Neural crest cell (in vitro differentiated cells): ENCODE data around the gene PDXK. TPM values are rescaled to one million over a fixed set of nuclear protein-coding genes. Genes with fewer than 3 reads are reported as not detected.
"Not testable (repeated sequence)": the region's sequence is repeated elsewhere in the genome, so short reads cannot be mapped to it uniquely, and the experiment has no call there.

ENCODE experiments used
- DNase-seq: peaks from one replicate; pipeline ENCODE4 v3.0.0; 2021; ENCODE audit warnings: low read depth, mixed read lengths, low spot score
- H3K27ac Mint-ChIP-seq: one replicate; pipeline ENCODE4 v1.8.0; 2021; ENCODE audit warnings: mild to moderate bottlenecking, mixed read lengths; ENCODE audit not compliant: unreplicated experiment
- H3K27me3 Mint-ChIP-seq: 2 replicates; pipeline ENCODE4 v1.8.0; 2021; ENCODE audit warnings: low read depth, mild to moderate bottlenecking, mixed read lengths
- H3K36me3 Mint-ChIP-seq: 2 replicates; pipeline ENCODE4 v1.8.0; 2021; ENCODE audit warnings: low read depth, mild to moderate bottlenecking, mixed read lengths
- H3K4me1 Mint-ChIP-seq: 2 replicates; pipeline ENCODE4 v1.8.0; 2021; ENCODE audit warnings: mixed read lengths
- H3K4me3 Mint-ChIP-seq: one replicate; pipeline ENCODE4 v1.8.0; 2021; ENCODE audit warnings: mild to moderate bottlenecking, mixed read lengths
- H3K9me3 Mint-ChIP-seq: 2 replicates; pipeline ENCODE4 v1.8.0; 2021; ENCODE audit warnings: mixed read lengths
- total RNA-seq: library from RNA; stranded (reverse); gene quantifications from 2 replicates; pipeline ENCODE4 v1.2.1, GENCODE V29; 2021
- TF ChIP-seq, protein P1 (sequence below): fragments of 200-600 bp; sonication (generic); conservative IDR thresholded peaks from 2 replicates; pipeline ENCODE4 v1.5.0; 2021; ENCODE audit warnings: antibody characterized with exemption, mild to moderate bottlenecking

Gene PDXK
- total RNA-seq, 1 donor from 2014 or later: 67.3 TPM

DNA sequence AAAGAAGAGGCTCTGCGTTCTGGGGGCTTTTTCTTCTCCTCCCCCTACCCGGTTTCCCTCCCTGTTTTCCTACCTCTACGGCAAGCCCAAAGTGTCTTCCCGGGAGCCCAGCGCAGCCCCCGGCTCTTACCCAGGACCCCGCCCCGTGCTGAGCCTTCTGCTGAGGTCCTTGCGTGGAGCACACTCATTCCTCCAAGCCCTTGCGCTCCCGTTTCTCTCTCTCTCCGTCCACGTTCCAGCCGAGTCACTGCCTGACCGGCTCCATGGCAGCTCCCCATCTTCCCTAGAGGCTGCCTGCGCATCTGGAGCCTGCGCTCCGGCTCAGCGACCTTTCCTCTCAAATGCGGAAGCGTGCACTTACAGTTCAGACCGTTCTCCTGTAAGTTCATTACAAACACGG lies 24.9 kb upstream of the PDXK start:
- H3K27me3 Mint-ChIP-seq: no peaks in the 10 kb centered on the region
- H3K4me3 Mint-ChIP-seq: no peak overlapping the region
- H3K27ac Mint-ChIP-seq: no peak overlapping the region
- no peaks in the 10 kb centered on the region for H3K9me3 Mint-ChIP-seq
- no peak for DNase-seq
- no peaks in the 10 kb centered on the region for H3K4me1 Mint-ChIP-seq
- TF ChIP-seq, protein P1, sequence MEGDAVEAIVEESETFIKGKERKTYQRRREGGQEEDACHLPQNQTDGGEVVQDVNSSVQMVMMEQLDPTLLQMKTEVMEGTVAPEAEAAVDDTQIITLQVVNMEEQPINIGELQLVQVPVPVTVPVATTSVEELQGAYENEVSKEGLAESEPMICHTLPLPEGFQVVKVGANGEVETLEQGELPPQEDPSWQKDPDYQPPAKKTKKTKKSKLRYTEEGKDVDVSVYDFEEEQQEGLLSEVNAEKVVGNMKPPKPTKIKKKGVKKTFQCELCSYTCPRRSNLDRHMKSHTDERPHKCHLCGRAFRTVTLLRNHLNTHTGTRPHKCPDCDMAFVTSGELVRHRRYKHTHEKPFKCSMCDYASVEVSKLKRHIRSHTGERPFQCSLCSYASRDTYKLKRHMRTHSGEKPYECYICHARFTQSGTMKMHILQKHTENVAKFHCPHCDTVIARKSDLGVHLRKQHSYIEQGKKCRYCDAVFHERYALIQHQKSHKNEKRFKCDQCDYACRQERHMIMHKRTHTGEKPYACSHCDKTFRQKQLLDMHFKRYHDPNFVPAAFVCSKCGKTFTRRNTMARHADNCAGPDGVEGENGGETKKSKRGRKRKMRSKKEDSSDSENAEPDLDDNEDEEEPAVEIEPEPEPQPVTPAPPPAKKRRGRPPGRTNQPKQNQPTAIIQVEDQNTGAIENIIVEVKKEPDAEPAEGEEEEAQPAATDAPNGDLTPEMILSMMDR: no peak
- H3K36me3 Mint-ChIP-seq: peaks cover 12% of the 10 kb centered on the region

DNA sequence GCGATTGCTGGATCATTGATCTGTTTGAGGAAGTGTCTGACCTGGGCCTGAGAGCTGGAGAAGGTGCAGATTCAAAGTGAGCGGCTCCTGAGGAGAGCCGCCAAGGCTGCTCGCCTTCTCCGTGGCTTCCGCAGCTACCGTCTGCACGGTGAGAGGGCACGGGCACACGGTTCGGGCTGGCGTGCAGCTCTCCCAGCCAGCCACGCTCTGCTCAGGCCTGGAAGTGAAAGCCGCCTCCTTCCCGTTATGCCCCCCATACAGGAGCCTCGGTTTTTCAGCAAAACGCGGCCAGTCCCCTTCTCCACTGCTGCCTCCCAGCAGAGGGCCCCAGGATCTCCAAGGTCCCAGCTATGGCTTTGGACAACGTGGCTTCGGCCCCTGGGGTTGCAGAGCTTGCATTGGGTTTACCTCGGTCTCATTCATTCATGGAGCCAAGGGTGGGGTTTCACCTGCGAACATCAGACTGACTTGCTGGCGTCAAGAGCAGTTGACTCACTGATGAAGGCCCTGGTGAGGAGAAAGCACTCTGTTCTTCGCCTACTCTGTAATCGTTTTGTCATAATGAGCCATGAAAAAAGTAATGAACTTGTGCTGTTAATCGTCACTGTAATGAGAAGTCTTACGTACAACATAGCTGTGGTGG lies 24.4 kb upstream of the PDXK start:
- TF ChIP-seq, protein P1: no peak
- no peaks in the 10 kb centered on the region for H3K9me3 Mint-ChIP-seq
- no peaks in the 10 kb centered on the region for H3K27me3 Mint-ChIP-seq
- no peak overlapping the region for H3K4me3 Mint-ChIP-seq
- peaks cover under 1% of the 10 kb centered on the region for H3K4me1 Mint-ChIP-seq
- H3K36me3 Mint-ChIP-seq: peaks cover 13% of the 10 kb centered on the region
- no peak for DNase-seq
- H3K27ac Mint-ChIP-seq: no peak overlapping the region

DNA sequence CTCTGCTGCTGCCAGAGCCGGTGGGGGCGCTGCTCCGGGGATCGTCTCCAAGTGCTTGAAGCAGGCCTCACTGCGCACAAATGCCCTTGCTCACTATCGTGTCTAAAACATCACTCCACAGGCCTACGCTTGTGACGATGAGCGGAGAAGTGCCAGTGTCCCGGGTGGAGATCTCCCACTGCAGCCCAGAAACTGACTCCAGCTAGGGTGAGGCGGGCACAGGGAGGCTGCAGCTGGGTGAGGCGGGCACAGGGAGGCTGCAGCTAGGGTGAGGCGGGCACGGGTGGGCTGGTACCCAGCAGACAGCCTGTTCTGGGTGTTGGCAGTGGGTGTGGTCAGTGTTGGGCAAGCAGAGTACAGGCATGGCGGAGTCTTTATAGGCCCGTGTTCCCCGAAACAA lies 22.7 kb upstream of the PDXK start:
- H3K36me3 Mint-ChIP-seq: peaks cover 8% of the 10 kb centered on the region
- TF ChIP-seq, protein P1: no peak
- H3K27me3 Mint-ChIP-seq: no peaks in the 10 kb centered on the region
- peaks cover 13% of the 10 kb centered on the region for H3K4me1 Mint-ChIP-seq
- no peak for DNase-seq
- no peak overlapping the region for H3K4me3 Mint-ChIP-seq
- H3K27ac Mint-ChIP-seq: no peak overlapping the region
- no peaks in the 10 kb centered on the region for H3K9me3 Mint-ChIP-seq

DNA sequence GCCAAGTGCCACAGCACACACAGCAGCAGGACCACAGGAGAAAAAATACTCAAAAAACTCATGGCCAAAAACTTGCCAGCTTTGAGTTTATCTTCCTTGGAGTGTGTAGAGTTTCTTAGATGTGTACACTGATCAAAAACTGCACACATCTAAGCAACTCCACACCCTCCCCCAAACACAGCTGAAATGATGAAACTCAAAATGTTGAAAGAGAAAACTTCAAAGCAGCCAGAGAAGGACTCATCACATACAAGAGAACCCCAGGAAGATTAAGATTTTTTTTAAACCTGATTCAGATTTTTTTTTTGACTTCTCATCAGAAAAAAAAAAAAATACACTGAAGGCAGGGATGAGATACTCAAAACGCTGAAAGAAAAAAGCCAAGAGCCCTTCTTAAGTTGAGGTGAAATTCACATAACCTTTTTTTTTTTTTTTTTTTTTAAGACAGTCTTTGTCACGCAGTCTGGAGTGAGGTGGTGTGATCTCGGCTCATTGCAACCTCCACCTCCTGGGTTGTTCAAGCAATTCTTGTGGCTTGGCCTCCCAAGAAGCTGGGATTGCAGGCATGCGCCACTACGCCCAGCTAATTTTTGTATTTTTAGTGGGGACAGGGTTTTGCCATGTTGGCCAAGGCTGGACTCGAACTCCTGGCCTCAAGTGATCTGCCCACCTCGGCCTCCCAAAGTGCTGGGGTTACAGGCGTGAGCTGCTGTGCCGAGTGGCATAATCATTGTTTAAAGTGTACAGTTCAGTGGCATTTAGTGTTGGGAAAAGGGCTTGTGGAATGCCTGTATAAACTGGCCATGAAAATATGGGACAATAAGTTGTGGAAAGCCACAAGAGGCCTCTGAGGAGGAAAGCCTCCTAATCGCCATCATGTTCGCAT lies 20.9 kb upstream of the PDXK start:
- no peaks in the 10 kb centered on the region for H3K9me3 Mint-ChIP-seq
- TF ChIP-seq, protein P1: no peak
- H3K4me3 Mint-ChIP-seq: no peak overlapping the region
- H3K36me3 Mint-ChIP-seq: peaks cover 5% of the 10 kb centered on the region
- H3K4me1 Mint-ChIP-seq: peaks cover 17% of the 10 kb centered on the region
- DNase-seq: no peak
- H3K27me3 Mint-ChIP-seq: no peaks in the 10 kb centered on the region
- H3K27ac Mint-ChIP-seq: no peak overlapping the region

DNA sequence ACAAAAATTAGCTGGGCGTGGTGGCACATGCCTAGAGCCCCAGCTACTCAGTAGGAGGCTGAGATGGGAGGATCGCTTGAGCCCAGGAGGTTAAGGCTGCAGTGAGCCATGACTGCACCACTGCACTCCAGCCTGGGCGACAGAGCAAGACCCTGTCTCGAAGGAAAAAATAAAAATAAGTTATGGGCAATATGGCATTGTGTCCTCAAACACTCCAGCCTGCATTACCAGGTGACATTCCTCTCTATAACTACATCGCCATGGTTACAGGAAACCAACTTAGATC lies 19.5 kb upstream of the PDXK start:
- not testable (repeated sequence) for H3K9me3 Mint-ChIP-seq, H3K27me3 Mint-ChIP-seq, DNase-seq, H3K27ac Mint-ChIP-seq, H3K36me3 Mint-ChIP-seq, H3K4me3 Mint-ChIP-seq
- H3K4me1 Mint-ChIP-seq: peaks cover 24% of the 10 kb centered on the region

DNA sequence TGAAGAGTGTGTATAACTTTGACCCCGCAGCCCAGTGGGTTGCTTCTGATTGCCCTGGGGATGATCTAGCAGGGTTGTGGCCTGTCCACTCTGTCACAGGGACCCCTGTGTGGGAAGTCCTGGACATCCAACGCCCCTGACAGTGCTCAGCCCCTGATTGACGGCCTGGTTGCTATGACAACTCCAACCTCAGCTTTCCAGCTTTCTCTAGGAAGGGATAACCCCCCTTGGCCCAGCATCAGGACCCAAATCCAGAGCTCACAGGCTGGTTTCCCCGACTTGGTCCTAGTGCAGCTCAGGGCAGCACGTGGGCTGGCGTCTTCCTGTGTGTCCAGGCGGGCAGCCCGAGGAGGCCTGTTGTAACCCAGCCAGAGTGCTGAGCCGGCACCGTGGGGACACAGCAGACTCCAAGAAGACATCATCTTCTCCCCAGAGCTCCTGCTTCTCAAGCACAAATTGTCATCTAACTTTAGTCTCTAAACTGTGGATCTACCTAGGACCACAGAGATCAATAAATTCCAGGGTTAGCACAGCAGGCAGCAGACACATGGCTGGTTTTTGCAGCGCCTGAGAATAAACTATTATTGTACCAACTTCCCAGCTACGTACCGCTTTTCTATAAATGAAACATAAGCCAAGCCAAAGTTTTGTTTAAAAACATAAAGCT lies 18.9 kb upstream of the PDXK start:
- TF ChIP-seq, protein P1: no peak
- H3K36me3 Mint-ChIP-seq: peaks cover 3% of the 10 kb centered on the region
- no peak for DNase-seq

More for the DNA sequence above, 18.9 kb upstream of the PDXK start:
- Mint-ChIP-seq H3K9me3 (no peaks in the 10 kb centered on the region), H3K4me3 (no peak overlapping the region), H3K27me3 (no peaks in the 10 kb centered on the region), H3K4me1 (peaks cover 24% of the 10 kb centered on the region), H3K27ac (no peak overlapping the region)
